H9 (cell line): ENCODE results near the gene CDH26. TPM values are rescaled to one million over a fixed set of nuclear protein-coding genes. Genes with fewer than 3 reads are reported as not detected.

ENCODE experiments used
- DNase-seq: peaks from one replicate; pipeline ENCODE4 v3.0.0-alpha.2; 2017
- H2AFZ ChIP-seq: one replicate; pipeline ENCODE4 v1.6.1; 2013; ENCODE audit warnings: mild to moderate bottlenecking, low read length, control low read depth, moderate library complexity
- H2AK5ac ChIP-seq: 2 replicates; pipeline ENCODE4 v1.6.1; 2013; ENCODE audit warnings: low read length, control low read depth, mixed read lengths; ENCODE audit not compliant: insufficient read length
- H2BK120ac ChIP-seq: one replicate; pipeline ENCODE4 v1.6.1; 2013; ENCODE audit warnings: low read depth, mild to moderate bottlenecking, low read length, control low read depth, inconsistent platforms; ENCODE audit not compliant: poor library complexity, severe bottlenecking
- H2BK12ac ChIP-seq: 2 replicates; pipeline ENCODE4 v1.6.1; 2013; ENCODE audit warnings: low read length, control low read depth, mixed read lengths, low read depth; ENCODE audit not compliant: insufficient read length
- H2BK15ac ChIP-seq: 2 replicates; pipeline ENCODE4 v1.6.1; 2013; ENCODE audit warnings: low read depth, low read length, control low read depth
- H2BK20ac ChIP-seq: one replicate; pipeline ENCODE4 v1.6.1; 2013; ENCODE audit warnings: low read depth, mild to moderate bottlenecking, low read length, control low read depth, inconsistent platforms; ENCODE audit not compliant: poor library complexity, severe bottlenecking
- H2BK5ac ChIP-seq: 2 replicates; pipeline ENCODE4 v1.6.1; 2013; ENCODE audit warnings: low read length, control low read depth, mixed read lengths; ENCODE audit not compliant: insufficient read length
- H3K14ac ChIP-seq: 2 replicates; pipeline ENCODE4 v1.6.1; 2013; ENCODE audit warnings: low read length, control low read depth; ENCODE audit not compliant: insufficient read depth
- H3K18ac ChIP-seq: 2 replicates; pipeline ENCODE4 v1.6.1; 2013; ENCODE audit warnings: low read depth, mild to moderate bottlenecking, mixed read lengths, low read length, control low read depth; ENCODE audit not compliant: insufficient read length
- H3K23ac ChIP-seq: 2 replicates; pipeline ENCODE4 v1.6.1; 2013; ENCODE audit warnings: low read length, control low read depth, mixed read lengths, low read depth; ENCODE audit not compliant: insufficient read length
- H3K23me2 ChIP-seq: 2 replicates; pipeline ENCODE4 v1.6.1; 2013; ENCODE audit warnings: low read depth, mild to moderate bottlenecking, mixed read lengths, low read length, control low read depth; ENCODE audit not compliant: insufficient read length, poor library complexity, severe bottlenecking
- H3K27ac ChIP-seq: 2 replicates; pipeline ENCODE4 v1.5.1; 2013; ENCODE audit warnings: low read length, control low read depth, mixed read lengths, low read depth; ENCODE audit not compliant: insufficient read length
- H3K27me3 ChIP-seq: 2 replicates; pipeline ENCODE4 v1.6.1; 2013; ENCODE audit warnings: low read length, control low read depth, inconsistent platforms; ENCODE audit not compliant: insufficient read depth
- H3K4ac ChIP-seq: 2 replicates; pipeline ENCODE4 v1.6.1; 2013; ENCODE audit warnings: low read depth, mild to moderate bottlenecking, control low read depth, inconsistent platforms, low read length, moderate library complexity
- H3K4me1 ChIP-seq: 2 replicates; pipeline ENCODE4 v1.6.1; 2013; ENCODE audit warnings: low read length, control low read depth, inconsistent platforms; ENCODE audit not compliant: insufficient read depth
- H3K4me2 ChIP-seq: 2 replicates; pipeline ENCODE4 v1.6.1; 2013; ENCODE audit warnings: low read length, control low read depth, mixed read lengths; ENCODE audit not compliant: insufficient read length, insufficient read depth
- H3K56ac ChIP-seq: 2 replicates; pipeline ENCODE4 v1.6.1; 2013; ENCODE audit warnings: low read depth, mild to moderate bottlenecking, mixed read lengths, low read length, control low read depth; ENCODE audit not compliant: insufficient read length
- H3K79me1 ChIP-seq: 2 replicates; pipeline ENCODE4 v1.6.1; 2013; ENCODE audit warnings: low read depth, mild to moderate bottlenecking, moderate library complexity, low read length, control low read depth, inconsistent platforms; ENCODE audit not compliant: insufficient read depth, poor library complexity, severe bottlenecking
- H3K79me2 ChIP-seq: 2 replicates; pipeline ENCODE4 v1.6.1; 2013; ENCODE audit warnings: low read length, control low read depth, inconsistent platforms; ENCODE audit not compliant: insufficient read depth
- H3K9ac ChIP-seq: 2 replicates; pipeline ENCODE4 v1.6.1; 2013; ENCODE audit warnings: low read length, control low read depth, mixed read lengths; ENCODE audit not compliant: insufficient read length; ENCODE audit errors: extremely low read depth
- H3K9me3 ChIP-seq: one replicate; pipeline ENCODE4 v1.6.1; 2013; ENCODE audit warnings: low read depth, low read length, inconsistent platforms; ENCODE audit not compliant: control insufficient read depth
- H3T11ph ChIP-seq: one replicate; pipeline ENCODE4 v1.6.1; 2013; ENCODE audit warnings: mild to moderate bottlenecking, low read length, control low read depth, inconsistent platforms
- H4K20me1 ChIP-seq: one replicate; pipeline ENCODE4 v1.6.1; 2013; ENCODE audit not compliant: control insufficient read depth, insufficient read length, insufficient read depth
- H4K5ac ChIP-seq: 2 replicates; pipeline ENCODE4 v1.6.1; 2013; ENCODE audit warnings: low read depth, mild to moderate bottlenecking, mixed read lengths, low read length, control low read depth; ENCODE audit not compliant: insufficient read length
- H4K8ac ChIP-seq: replicated peaks from 2 replicates; pipeline ENCODE4 v1.6.1; 2013; ENCODE audit warnings: low read length, control low read depth, mixed read lengths, low read depth; ENCODE audit not compliant: insufficient read length
- H4K91ac ChIP-seq: 2 replicates; pipeline ENCODE4 v1.6.1; 2013; ENCODE audit warnings: low read depth, mild to moderate bottlenecking, moderate library complexity, mixed read lengths, low read length, control low read depth; ENCODE audit not compliant: insufficient read length
- H3K27ac Mint-ChIP-seq, 3 experiments: 2 replicates in 2 of 3; 3 replicates in 1 of 3; pipeline ENCODE4 v1.8.0; 2020 to 2021; ENCODE audit warnings: mixed read lengths in 3 of 3, mild to moderate bottlenecking in 1 of 3, moderate library complexity in 1 of 3
- H3K27me3 Mint-ChIP-seq: 2 replicates; pipeline ENCODE4 v1.8.0; 2021; ENCODE audit warnings: low read depth, mild to moderate bottlenecking, moderate library complexity, mixed read lengths
- H3K36me3 Mint-ChIP-seq, 3 experiments: 2 replicates in 2 of 3; 3 replicates in 1 of 3; pipeline ENCODE4 v1.8.0; 2020 to 2021; ENCODE audit warnings: low read depth in 3 of 3, mixed read lengths in 3 of 3; ENCODE audit not compliant: insufficient read depth in 1 of 3
- H3K4me1 Mint-ChIP-seq, 2 experiments: 2 replicates each; pipeline ENCODE4 v1.8.0; 2020; ENCODE audit warnings: mixed read lengths in 2 of 2
- H3K4me3 Mint-ChIP-seq, 2 experiments: 2 replicates in 1 of 2; 3 replicates in 1 of 2; pipeline ENCODE4 v1.8.0; 2020 to 2021; ENCODE audit warnings: mild to moderate bottlenecking in 2 of 2, mixed read lengths in 2 of 2, moderate library complexity in 1 of 2
- H3K9me3 Mint-ChIP-seq, 2 experiments: 2 replicates in 1 of 2; 3 replicates in 1 of 2; pipeline ENCODE4 v1.8.0; 2020; ENCODE audit warnings: mild to moderate bottlenecking in 2 of 2, mixed read lengths in 2 of 2, moderate library complexity in 1 of 2
- WGBS: extraction: QIAGEN DNeasy Blood & Tissue Kit; methylation state at CpG from one replicate; pipeline ENCODE4 v1.1.7; 2013; ENCODE audit warnings: missing lambda C conversion rate, low lambda C conversion rate, mixed read lengths; ENCODE audit not compliant: insufficient read length; ENCODE audit errors: extremely low coverage; 5-methylcytosine and 5-hydroxymethylcytosine counted together
- total RNA-seq: library from RNA; stranded (reverse); gene quantifications from 2 replicates; pipeline ENCODE4 v1.2.1, GENCODE V29; 2021
- TF ChIP-seq, protein P1 (sequence below): fragments of 200-600 bp; sonication (generic); conservative IDR thresholded peaks from 3 replicates; pipeline ENCODE4 v1.8.0; 2021; ENCODE audit warnings: antibody characterized with exemption, mild to moderate bottlenecking

CDH26 gene
- total RNA-seq, 1 experiment from 2014 or later: 0.79 TPM

DNA sequence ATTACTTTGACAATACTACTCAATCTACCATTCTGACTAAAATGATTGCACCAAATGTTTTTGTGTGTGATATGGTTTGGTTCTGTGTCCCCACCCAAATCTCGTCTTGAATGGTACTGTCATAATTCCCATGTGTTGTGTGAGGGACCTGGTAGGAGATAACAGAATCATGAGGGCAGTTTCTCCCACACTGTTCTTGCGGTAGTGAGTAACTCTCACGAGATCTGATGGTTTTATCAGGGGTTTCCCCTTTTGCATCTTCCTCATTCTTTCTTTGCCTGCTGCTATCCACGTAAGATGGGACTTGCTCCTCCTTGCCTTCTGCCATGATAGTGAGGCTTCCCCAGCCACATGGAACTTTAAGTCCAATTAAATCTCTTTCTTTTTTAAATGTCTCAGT is 45.6 kb upstream of the CDH26 start:
- Mint-ChIP-seq H3K9me3 (peaks cover 0 to 3% of the 10 kb centered on the region in 2 experiments; a peak in 1 of 5 replicates), H3K27me3 (peaks cover 4% of the 10 kb centered on the region; the same call in 1 of the 2 replicates), H3K27ac (no peak overlapping the region), H3K36me3 (no peaks in the 10 kb centered on the region), H3K4me3 (no peak overlapping the region), H3K4me1 (no peaks in the 10 kb centered on the region)
- Histone ChIP-seq H3K79me1 (no peaks in the 10 kb centered on the region), H3K27ac (no peak overlapping the region), H3K18ac (no peak overlapping the region), H2AK5ac (no peak overlapping the region), H3K56ac (no peak overlapping the region), H2BK15ac (no peak overlapping the region), H3K9ac (no peak overlapping the region), H3K79me2 (no peaks in the 10 kb centered on the region), H4K20me1 (no peaks in the 10 kb centered on the region), H2BK12ac (no peak overlapping the region), H3T11ph (no peak overlapping the region), H2BK20ac (no peak overlapping the region), H4K8ac (no peak overlapping the region), H3K23ac (no peak overlapping the region), H2BK5ac (no peak overlapping the region), H3K4me2 (no peak overlapping the region), H2BK120ac (no peak overlapping the region), H3K4ac (no peak overlapping the region), H3K23me2 (no peaks in the 10 kb centered on the region), H3K9me3 (no peaks in the 10 kb centered on the region), H3K27me3 (no peaks in the 10 kb centered on the region), H2AFZ (no peak overlapping the region), H3K4me1 (no peaks in the 10 kb centered on the region), H4K5ac (no peak overlapping the region), H3K14ac (no peak overlapping the region), H4K91ac (no peak overlapping the region)
- DNase-seq: no peak
- TF ChIP-seq, protein P1, sequence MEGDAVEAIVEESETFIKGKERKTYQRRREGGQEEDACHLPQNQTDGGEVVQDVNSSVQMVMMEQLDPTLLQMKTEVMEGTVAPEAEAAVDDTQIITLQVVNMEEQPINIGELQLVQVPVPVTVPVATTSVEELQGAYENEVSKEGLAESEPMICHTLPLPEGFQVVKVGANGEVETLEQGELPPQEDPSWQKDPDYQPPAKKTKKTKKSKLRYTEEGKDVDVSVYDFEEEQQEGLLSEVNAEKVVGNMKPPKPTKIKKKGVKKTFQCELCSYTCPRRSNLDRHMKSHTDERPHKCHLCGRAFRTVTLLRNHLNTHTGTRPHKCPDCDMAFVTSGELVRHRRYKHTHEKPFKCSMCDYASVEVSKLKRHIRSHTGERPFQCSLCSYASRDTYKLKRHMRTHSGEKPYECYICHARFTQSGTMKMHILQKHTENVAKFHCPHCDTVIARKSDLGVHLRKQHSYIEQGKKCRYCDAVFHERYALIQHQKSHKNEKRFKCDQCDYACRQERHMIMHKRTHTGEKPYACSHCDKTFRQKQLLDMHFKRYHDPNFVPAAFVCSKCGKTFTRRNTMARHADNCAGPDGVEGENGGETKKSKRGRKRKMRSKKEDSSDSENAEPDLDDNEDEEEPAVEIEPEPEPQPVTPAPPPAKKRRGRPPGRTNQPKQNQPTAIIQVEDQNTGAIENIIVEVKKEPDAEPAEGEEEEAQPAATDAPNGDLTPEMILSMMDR: no peak
- no CpG with 5 or more reads among the region's 4 CpGs for WGBS
